NCI-H2196 (cell line): ENCODE data around the gene DRICH1.
"Not testable (repeated sequence)": the region's sequence is repeated elsewhere in the genome, so short reads cannot be mapped to it uniquely, and the experiment has no call there.

Experiments
- DNase-seq: peaks from one replicate; lab custom pipeline; 2025; ENCODE audit not compliant: unreplicated experiment; lab: John Stamatoyannopoulos, UW

Gene DRICH1, protein sequence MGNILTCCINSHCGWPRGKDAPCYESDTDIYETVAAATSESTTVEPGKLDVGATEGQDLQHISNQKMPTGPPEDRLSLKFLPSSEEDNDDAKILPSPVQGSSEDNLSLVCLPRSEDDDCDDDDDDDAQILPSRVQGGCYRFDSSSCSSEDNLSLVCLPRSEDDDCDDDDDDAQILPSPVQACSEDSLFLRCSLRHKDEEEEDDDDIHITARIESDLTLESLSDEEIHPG

DNA sequence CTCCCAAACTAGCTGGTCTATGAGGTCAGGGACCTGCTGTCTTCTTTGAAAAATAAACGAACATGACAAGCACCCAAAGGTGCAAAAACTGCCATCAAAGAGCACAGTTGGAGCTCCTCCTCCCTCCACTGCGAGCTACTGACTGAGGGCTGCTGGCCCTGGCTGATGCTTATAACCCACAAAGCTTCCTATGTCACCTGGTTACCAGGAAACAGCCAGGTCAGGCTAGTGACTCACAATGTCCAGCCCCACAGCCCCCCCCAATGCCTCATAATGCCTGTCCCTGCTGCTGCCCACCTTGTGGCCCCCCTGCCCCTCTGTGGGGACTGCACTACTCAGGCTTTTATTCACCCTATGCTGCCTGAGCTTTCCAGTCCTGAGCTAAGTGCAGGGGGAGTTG lies at the start of gene DRICH1:
Gene DRICH1 (minus strand): TSS at position 144 of the 400 bp plus-strand sequence. CDS start 298 bp downstream, outside the sequence.
- no peak for DNase-seq

DNA sequence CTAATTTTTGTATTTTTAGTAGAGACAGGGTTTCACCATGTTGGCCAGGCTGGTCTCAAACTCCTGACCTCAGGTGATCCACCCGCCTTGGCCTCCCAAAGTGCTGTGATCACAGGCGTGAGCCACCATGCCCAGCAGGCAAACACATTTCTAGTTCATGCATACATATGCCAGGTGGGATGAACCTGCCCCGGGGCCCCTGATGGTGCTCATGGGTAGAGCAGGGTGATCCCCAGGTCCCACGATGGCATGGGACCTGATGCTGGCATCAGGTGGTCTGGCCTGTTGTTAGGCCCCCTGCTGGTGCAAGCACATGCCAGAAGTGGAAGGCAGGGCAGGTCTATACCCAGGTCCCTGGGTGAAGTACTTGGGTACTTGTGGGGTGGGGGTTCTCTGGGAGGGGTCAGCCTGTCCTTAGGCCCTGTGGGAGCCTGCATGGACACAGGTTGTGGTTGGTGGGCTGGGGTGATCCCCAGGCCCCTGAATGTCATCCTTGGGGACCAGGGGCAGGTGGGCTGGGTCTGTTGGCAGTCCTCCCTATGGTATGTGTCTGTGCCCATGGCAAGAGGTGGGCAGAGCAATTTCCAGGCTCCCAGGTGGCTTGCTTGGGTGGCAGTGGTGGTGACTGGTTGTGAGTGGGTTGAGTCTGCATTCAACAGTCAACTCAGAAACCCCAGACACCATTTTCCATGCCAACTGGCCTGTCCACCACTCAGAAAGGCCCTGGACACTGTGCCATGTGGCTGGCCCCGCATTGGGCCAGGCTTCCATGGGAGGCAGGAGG lies 49.1 kb upstream of the DRICH1 start:
- no peak for DNase-seq

DNA sequence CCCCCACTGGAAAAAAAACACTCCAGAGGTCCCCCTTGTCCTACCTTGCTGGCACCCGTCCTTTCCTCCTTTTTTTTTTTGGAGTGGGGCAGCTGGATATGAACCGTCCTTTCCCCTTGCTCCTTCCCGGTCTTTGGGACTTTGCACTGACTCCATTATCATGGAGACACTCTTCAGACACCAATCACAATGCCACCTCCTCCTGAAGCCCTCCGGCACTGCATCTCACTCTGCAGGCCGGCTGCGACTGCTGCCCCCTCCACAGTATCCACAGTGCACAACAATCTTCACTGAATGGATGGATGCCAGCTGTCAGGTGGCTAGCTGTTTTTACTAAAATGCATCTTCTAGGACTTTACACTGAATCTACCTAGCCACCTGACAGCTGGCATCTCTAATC lies 46.0 kb upstream of the DRICH1 start:
- no peak for DNase-seq

DNA sequence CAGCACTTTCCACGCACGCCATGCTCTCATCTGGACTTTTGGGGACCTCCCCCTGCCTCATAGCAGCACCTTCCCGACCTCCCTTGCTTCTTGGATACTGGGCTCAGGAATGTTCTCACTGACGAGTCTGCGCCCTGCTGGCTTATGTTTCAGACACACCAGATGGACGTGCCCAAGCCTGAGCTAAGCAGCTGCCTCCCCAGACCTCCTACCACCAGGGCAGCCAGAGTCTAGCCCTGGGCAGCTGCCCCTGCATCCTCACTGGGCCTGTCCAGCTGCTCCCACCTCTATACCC lies 45.5 kb upstream of the DRICH1 start:
- DNase-seq: no peak

DNA sequence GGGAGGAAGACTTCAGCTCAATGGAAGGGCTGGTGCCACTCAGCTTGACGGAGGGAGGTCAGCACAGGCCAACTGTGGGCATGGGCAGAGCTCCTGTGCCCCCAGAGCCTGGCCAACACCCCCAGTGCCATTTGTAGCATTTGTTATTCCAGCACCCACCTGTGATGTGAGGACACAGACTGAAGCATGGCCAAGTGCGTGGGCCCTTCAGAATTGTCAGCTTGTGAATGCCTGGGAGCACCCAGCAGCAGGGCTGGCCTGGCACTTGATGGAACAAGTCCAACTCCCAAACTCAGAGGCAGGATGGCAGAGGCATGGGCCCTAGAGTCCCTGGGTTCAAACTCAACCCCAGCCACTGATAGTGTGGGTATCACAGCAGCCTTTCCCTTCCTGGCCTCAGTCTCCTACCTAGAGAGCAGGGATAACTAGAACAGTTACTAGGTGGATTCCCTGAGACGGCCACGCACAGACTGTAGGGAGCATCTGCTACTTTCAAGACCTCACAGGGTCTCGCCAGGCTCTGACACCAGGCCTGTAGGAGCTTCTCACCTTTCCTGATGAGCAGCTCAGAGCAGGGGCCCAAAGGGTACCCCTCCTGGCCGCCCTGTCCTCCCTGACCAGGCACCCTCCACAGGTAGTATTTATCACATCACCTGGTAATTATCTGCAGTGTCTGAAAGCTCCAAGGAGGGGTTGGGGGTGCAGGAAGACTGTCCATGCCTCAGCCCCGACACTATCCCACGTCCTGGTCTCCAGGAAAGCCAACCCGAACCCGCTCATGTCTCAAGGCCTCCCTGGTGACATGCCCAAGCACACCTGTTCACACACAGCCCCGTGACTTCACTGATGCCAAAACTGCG lies 45.0 kb upstream of the DRICH1 start:
- DNase-seq: not testable (repeated sequence)

DNA sequence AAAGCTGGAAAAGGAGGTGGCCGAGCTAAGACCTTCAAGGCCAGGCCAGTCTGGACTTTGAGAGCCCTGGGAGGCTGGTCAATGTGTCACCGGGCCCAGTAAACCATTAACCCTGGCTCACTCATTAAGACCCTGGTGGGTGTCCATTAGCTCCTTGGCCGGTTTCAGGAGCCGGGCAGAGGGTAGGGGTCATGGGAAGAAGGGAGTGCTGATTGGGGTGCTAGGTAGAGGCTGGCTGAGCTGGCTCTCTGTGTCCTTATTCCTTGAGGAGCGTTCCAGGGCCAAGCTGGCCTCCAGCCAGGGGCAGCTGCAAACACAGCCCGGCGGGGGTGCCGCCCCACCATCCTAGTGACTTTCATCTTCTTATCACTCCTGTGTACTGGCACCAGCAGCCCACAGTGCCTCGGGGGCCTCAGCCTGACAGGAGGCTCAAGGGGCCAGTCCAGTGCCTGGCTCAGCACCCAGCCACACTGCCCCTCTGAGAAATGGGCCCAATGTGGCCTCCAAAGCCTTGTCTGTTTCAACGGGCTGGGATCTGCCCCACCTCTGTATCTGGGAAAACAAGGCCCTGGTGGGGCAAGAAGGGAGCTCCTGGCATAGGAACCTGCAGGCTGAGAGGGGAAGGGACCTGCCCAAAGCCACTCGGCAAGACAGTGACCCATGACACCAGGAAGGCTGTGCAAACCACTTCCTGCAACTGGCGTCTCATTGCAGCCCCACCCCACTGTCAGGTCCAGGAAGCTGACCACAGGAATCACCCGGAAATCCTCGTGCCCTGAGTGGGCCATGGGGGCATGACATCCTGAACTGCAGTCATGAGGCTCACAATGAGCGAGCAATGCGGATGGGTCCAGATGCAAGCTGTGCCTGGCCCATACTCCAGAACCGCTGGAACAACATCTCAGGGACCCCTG lies 43.6 kb upstream of the DRICH1 start:
- DNase-seq: no peak

DNA sequence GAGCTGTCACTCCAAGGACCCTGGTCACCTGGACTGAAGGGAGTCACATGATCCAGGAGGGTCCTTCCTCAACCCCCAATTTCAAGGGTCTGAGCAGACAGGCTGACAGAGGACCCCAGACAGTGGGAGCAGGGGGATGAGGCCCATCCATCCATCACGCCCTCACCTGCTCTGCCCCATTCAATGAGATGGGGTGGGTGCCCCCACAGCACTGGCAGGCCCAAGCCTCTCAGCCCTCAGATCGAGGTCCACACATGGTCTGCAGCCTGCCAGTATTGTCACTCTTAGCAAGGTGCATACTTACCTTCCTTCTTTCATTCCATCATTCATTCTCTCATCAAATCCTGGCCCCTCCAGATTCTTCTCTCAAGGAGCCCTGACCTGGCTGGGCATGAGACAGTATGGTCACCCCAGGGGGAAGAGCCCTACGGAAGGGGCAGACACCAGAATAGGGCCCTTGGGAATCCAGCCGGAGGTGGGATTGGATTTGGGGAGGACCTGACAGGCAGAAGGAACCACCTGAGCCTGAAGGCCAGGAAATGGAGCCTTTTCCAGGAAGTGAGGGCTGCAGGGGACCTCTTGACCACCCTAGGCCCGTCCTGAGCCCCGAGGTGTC lies 42.9 kb upstream of the DRICH1 start:
- DNase-seq: not testable (repeated sequence)

DNA sequence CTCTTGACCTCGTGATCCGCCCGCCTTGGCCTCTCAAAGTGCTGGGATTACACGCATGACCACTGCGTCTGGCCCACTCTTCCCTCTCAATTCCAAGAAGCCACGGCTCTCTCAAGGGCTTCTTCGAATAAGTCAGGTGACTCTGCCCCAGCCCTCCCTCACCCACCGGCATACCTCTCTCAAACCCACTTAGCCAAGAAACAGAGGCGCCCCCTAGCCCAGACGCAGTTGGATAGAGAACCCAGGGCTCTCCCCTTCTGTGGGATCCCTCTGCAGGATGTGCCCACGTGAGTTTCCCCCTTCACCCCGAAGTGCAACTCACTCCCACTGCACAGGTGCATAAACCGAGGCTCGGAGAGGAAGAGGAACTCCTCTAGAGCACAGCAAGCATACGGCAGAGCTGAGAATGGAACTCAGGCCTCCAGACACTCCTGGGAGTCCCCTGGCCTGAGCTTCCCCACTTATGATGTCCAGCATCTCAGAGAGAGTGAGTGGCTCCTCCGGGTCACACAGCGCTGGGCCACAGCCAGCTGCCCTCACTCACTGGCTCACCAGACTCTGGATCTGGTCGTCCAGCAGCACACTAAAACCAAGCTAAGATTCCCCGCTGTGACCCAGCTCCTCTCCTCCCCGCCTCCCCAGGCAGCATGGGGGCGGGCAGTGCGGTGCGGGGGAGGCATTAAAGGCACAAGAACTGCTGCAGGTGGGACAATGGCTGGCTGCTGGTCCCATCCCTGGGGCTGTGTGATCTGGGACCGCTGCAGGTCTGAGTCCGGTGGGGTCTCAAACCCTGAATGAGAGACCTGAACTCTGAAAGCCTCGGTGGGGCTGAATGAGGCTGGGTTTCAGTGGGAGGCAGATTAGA lies 41.9 kb upstream of the DRICH1 start:
- DNase-seq: no peak

DNA sequence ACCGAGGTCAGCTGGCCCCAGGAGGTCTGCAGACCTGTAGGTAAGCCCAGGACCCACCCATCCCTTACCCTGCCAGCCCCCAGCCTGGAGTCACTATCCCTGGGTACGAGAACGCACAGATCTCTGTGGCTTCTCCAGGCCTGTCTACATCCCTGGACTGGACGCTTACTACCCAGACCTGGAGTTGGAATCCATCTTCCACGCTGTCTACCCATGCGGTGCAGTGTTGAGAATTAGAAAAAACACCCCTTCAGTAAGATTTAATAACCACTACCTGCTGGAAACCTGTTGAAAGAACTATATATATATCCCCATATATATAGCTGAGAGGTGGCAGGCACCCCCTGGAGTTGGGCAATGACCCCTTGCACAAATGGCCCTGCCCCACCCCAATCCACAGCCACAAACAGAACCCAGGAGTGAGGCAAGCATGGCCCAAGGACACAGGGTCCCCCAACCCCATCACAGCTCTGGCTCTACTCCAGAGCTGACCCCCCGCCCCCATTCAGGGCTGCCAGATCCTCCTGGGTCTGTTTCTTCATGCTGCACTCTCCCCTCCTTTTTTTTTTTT lies 41.0 kb upstream of the DRICH1 start:
- no peak for DNase-seq

DNA sequence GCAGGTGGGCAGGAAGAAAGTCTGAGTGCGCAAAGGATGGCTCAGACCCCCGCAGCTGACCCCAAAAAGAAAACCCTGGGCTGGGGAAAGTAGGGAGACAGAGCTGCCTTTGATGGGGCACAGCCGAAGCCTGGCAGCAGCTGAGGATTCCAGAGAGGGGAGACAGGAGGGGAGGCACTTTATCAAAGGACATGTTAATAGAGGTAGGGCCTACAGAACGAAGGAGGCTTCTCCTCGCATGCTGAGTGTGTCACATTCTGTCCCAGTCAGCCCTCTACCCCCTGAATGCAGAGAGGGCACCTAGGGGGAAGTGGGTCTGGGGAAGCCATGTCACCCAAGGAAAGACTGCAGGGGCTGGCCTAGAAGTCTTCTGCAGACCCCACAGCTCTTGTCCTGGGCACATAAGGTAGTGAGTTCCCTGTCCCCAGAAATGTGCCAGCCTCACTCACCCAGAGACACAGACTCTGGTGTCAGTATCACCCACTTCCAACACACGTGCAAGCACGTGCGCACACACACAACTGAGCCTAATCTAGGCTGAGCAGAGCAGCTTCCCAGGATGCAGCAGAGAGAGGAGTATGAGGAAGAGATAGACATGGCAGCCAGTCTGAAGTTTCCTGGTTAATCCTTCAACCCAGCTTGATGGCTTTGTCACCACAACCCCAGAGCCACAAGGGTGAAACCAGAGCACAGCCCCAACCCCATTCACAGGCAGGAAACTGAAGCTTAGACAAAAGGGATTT lies 40.4 kb upstream of the DRICH1 start:
- not testable (repeated sequence) for DNase-seq

DNA sequence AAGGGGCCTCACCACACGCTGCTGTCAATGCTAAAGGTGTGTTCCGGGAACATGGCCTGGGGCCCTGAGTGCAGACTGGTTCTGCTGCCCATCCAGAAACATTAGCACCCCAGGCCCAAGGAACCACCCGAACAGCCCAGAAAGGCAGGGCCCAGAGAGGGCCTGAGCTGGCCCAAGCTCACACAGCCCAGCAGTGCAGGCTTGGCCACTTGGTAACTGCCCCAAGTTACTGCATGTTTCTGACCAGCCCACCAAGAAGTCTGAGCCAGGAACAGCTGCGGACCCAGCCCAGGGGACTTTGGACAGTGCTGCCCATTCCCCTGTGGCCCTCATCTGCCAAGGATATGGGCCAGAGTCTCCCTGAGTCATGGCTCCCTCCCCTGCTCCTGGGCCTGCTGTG lies 39.3 kb upstream of the DRICH1 start:
- DNase-seq: not testable (repeated sequence)

DNA sequence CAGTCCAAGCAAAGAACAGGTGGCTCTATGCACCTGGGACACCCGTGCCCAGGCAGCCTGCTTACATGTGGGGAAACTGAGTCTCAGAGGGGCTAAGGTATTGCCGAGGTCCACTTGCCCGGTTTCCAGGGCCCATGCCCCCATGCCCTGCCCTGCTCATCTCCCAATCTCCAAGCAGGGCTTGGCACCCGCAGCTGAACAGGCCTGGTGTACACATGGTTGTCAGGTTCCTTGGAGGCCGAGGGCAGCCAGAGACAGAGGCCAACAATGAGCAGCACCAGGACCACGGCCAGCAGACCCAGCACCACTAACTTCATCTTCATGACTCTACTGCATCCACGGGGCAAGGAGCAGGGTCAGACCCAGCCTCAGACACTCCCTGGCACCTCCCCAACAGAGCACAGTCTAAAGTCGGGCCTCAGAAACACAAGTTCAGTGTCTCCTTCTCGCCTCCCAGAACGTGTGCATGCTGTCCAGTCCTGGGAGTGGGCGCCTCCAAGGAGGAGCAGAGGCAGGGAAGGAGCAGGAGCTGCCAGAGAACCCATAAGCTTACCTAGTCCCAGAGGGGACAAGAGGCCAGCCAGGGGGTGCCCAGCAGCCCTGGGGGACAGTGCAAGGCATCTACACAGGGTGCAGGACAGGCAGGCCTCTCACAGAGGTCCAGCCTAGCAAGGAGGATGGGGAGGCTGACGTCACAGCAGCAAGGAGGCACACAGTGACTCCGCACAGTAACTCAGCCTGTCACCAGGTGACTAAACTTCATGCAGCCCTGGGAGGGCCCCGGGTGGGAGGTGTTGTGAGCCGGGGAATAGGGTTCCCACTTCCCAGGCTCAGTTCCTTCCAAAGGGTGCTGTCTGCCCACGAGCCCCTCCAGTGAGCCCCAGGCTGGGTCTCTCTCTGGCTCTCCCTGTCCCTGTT lies 38.5 kb upstream of the DRICH1 start:
- no peak for DNase-seq

DNA sequence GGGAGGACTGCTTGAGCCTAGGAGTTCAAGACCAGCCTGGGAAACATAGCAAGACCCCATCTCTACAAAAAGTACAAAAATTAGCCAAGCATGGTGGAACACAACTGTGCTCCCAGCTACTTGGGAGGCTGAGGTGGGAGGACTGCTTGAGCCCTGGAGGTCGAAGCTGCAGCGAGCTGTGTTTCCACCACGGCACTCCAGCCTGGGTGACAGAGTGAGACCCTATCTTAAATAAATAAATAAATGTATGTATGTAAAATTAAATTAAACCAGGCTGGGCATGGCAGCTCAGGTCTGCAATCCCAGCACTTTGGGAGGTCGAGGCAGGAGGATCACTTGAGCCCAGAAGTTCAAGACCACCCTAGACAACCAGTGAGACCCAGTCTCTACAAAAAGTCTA lies 28.3 kb upstream of the DRICH1 start:
- not testable (repeated sequence) for DNase-seq

DNA sequence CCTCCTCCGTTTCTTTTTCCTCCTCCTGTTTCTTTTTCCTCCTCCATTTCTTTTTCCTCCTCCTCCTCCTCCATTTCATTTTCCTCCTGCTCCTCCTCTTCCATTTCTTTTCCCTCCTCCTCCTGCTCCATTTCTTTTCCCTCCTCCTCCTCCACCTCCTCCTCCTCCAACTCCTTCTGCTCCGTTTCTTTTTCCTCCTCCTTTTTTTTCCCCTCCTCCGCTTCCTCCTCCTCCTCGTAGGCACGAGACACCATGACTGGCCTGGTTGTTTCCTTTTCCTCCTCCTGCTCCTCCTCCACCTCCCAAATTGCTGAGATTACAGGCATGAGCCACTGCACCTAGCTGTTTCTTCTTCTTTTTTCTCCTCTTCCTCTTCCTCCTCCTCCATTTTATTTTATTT lies 25.6 kb upstream of the DRICH1 start:
- no peak for DNase-seq

DNA sequence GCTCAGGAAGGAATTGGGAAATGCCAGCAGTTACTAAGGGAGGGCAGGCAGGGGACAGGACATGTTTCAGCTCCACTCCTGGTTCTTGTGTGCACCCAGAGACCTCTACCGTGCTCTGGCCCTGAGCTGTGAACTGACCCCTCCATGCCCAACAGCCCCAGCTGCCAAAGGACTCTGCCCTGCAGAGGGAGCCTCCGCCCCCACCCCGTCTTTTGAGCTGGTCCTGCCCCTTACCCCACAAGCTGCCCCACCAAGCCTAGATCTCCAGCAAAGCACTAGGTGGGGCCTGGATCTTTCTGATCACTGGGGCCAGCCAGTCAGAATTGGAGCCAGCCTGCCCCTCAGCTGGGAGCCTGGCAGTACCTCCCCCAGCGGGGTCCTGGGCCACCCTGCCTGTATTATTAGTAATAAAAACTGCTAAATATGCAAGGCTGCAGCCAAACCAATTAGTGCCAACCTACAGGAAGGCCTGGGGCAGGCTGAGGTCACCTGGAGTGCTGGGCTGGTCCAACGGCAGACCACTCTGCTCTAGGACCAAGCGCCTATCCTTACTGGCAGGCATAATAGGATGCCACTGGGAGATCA lies 23.9 kb upstream of the DRICH1 start:
- DNase-seq: no peak

DNA sequence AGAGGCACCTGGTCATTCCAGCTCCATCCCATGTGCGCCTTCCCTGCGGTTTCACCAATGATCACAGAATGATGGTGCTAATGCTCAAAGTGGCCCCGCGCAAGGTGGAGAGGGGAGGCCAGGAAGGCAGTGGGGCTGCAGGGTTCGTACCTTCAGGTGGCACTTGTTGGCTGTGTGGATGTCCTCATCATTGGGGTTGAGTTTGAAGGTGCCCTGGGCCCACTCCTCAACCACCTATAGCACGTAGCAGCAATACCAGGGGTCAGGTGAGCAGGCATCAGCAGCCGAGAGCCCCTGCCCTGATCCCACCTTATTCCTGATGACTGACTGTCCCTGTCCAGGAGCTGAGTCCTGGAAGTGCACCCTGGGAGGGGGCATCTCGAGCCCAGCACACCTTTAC lies 20.6 kb upstream of the DRICH1 start:
- no peak for DNase-seq

DNA sequence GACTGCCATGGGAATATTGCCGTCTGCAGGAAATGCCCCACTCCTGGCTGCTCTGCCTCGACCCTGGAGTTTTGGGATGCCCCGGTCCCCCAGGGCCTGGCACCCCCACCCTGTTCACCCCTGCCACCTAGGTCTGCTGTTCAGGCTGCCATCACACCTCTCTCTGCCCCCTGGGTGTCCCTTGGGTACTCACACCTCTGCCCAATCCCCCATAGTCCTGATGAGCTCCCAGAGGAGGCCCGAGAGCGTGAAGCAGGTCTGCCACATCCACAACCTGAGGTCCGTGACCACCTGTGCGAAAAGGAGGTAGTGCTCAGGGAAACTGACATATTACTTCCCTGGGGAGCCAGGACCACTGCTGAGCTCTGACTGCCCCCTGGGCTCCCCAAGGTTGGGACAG lies 20.2 kb upstream of the DRICH1 start:
- no peak for DNase-seq
